GM10266 (cell line): ENCODE data around the gene RELA.
A peak's percentile ranks its signal among the peaks of the same experiment; 100 is the strongest.

Experiments used
- DNase-seq: peaks from one replicate; pipeline ENCODE4 v3.0.0; 2012; ENCODE audit errors: extremely low spot score
- CTCF ChIP-seq: IDR thresholded peaks from 2 replicates; pipeline ENCODE4 v1.5.1; 2012; ENCODE audit warnings: mild to moderate bottlenecking, low read depth; ENCODE audit not compliant: control insufficient read depth, insufficient read depth; ENCODE audit errors: missing control alignments

The RELA gene

GRCh38 chr11:65637794-65638419 is 24.8 kb downstream of the RELA start, which contains the start of gene SIPA1:
Gene SIPA1 (plus strand): TSS chr11:65638101. CDS start chr11:65640922, 2,821 bp downstream.
- TF ChIP-seq CTCF: peak; percentile 27
- peak; percentile 94 for DNase-seq

GRCh38 chr11:65637032-65637557 is 25.6 kb downstream of the RELA start:
- DNase-seq: no peak
- TF ChIP-seq CTCF: no peak

GRCh38 chr11:65636108-65637031 is 26.3 kb downstream of the RELA start:
- DNase-seq: no peak
- no peak for TF ChIP-seq CTCF

GRCh38 chr11:65634905-65635731 is 27.6 kb downstream of the RELA start:
- no peak for TF ChIP-seq CTCF
- no peak for DNase-seq

GRCh38 chr11:65634440-65634839 is 28.3 kb downstream of the RELA start:
- no peak for TF ChIP-seq CTCF

GRCh38 chr11:65634109-65634436 is 28.6 kb downstream of the RELA start:
- no peak for DNase-seq
- no peak for TF ChIP-seq CTCF

More at GRCh38 chr11:65634440-65634839, 28.3 kb downstream of the RELA start:
- no peak for DNase-seq
